Karpas-422 (cell line): ENCODE data around the gene SHISA5. TPM values are rescaled to one million over a fixed set of nuclear protein-coding genes. Genes with fewer than 3 reads are reported as not detected.

ENCODE experiments used
- DNase-seq: peaks from one replicate; pipeline ENCODE4 v3.0.0-alpha.2; 2015
- H2AFZ ChIP-seq: fragments of 200-600 bp; sonication (generic); 2 replicates; pipeline ENCODE4 v1.6.1; 2014; ENCODE audit warnings: antibody characterized with exemption, low read length, mixed read lengths
- H3K27ac ChIP-seq: fragments of 200-600 bp; sonication (generic); 2 replicates; pipeline ENCODE4 v1.5.1; 2014; ENCODE audit warnings: mild to moderate bottlenecking, low read length, moderate library complexity
- H3K27me3 ChIP-seq: fragments of 200-600 bp; sonication (generic); 2 replicates; pipeline ENCODE4 v1.6.1; 2014; ENCODE audit warnings: low read length, mixed read lengths
- H3K36me3 ChIP-seq: fragments of 200-600 bp; sonication (generic); 2 replicates; pipeline ENCODE4 v1.6.1; 2014; ENCODE audit warnings: low read length, mixed read lengths; ENCODE audit not compliant: insufficient read depth
- H3K4me1 ChIP-seq: fragments of 200-600 bp; sonication (generic); 2 replicates; pipeline ENCODE4 v1.6.1; 2014; ENCODE audit warnings: mild to moderate bottlenecking, low read length, mixed read lengths
- H3K4me2 ChIP-seq: fragments of 200-600 bp; sonication (generic); 2 replicates; pipeline ENCODE4 v1.6.1; 2014; ENCODE audit warnings: low read length, low read depth, mild to moderate bottlenecking; ENCODE audit not compliant: poor library complexity, severe bottlenecking
- H3K4me3 ChIP-seq: fragments of 200-600 bp; sonication (generic); 2 replicates; pipeline ENCODE4 v1.5.1; 2014; ENCODE audit warnings: mild to moderate bottlenecking, antibody characterized with exemption, low read length, mixed read lengths
- H3K79me2 ChIP-seq: fragments of 200-600 bp; sonication (generic); 2 replicates; pipeline ENCODE4 v1.6.1; 2014; ENCODE audit warnings: mild to moderate bottlenecking, low read length, mixed read lengths
- H3K9ac ChIP-seq: fragments of 200-600 bp; sonication (generic); 2 replicates; pipeline ENCODE4 v1.6.0; 2014; ENCODE audit warnings: low read length
- H3K9me2 ChIP-seq: fragments of 200-600 bp; sonication (generic), shearing (Covaris generic); replicated peaks from 2 replicates; pipeline ENCODE4 v1.6.0; 2014; ENCODE audit warnings: mild to moderate bottlenecking, low read length, moderate library complexity; ENCODE audit not compliant: insufficient read depth
- H3K9me3 ChIP-seq: fragments of 300-700, 200-600 bp; sonication (generic); 2 replicates; pipeline ENCODE4 v1.6.1; 2014; ENCODE audit warnings: low read length, mixed read lengths
- H4K20me1 ChIP-seq: fragments of 200-600 bp; sonication (generic); 2 replicates; pipeline ENCODE4 v1.6.1; 2014; ENCODE audit warnings: mild to moderate bottlenecking, antibody characterized with exemption, low read length, low read depth; ENCODE audit not compliant: insufficient read depth
- total RNA-seq: library from RNA; depleted of rRNA; stranded (reverse); fragments of >200 nt; shearing (Covaris generic); gene quantifications from 2 replicates; pipeline ENCODE4 v1.2.3, GENCODE V29; 2014; ENCODE audit warnings: low replicate concordance

Gene SHISA5
- total RNA-seq, 1 experiment from 2014 or later = 149 TPM

DNA sequence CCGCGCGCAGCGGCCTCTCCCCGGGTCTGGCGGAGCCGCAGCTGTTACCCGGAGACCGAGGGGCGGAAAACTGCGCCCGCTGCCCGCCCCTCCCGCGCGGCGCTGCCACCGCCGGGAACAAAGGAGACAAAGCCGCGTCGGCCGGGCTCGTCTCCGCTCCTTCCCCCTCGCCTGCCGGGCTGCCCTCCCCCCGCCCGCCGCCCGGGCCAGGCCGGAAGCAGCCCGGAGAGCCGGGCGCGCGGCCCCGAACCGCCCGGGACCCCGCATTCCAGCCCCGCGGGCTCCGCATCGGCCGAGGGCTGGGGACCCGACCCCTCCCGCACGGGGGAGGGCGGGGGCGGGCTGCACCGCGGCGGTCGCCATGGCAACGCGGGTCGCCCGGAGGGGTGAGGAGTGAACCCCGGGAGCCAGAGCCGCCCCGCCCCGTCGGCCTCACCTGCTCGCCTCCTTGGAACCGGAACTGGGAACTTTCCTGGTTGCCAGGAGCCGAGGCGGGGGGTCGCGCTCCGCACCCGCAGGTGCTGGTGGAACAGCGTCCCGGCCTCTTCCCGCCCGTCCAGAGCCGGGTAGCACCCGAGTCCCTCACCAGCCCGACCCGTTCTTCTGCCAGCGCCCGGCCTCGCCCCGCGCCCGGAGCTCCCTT lies 74.5 kb downstream of the SHISA5 start:
- Histone ChIP-seq H3K4me2 (peak overlapping the region; percentile 77), H3K9me3 (no peaks in the 10 kb centered on the region), H3K27ac (peak overlapping the region; percentile 54), H3K9me2 (no peaks in the 10 kb centered on the region), H4K20me1 (no peaks in the 10 kb centered on the region), H2AFZ (peak overlapping the region; percentile 1; the same call in 1 of the 2 replicates), H3K4me3 (peak overlapping the region; percentile 76), H3K4me1 (peaks cover 41% of the 10 kb centered on the region), H3K36me3 (peaks cover 6% of the 10 kb centered on the region; the same call in 1 of the 2 replicates), H3K9ac (peak overlapping the region; percentile 81), H3K27me3 (no peaks in the 10 kb centered on the region), H3K79me2 (peaks cover 48% of the 10 kb centered on the region)
- peak; percentile 81 for DNase-seq

DNA sequence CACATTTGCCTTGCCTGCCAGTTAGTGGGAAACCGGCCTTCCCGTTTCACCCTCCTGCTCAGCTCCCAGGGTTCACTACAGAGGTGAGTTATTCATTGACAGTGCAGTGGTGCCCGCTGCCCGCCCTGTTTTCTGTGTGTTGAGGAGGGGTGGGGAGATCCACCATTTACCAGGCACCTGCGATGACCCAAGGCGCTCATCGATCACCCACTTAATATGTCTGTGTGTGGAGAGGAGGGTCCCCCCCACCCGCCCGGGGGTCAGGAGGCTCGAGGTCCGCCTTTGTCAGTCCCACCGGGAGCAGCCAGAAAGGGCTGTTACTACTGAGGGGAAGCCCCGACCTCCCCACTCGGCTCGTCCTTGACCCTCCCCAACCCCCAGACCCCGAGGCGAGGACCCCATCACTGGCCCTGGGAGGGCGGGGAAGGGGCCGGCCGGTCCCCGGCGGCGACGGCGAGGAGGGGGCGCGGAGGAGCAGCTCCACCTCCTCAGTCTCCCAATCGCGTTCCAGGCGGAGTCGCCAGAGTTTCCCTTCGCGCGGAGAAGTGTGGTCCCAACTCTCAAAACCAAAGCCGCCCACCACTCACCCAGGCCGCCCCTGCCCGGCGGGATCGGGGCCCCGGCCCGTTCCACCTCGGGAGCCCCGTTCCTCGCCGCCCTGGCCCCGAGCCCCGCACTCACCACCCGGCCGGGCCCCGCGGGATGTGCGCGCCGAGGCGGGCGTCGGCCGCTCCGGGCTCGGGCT lies 75.2 kb downstream of the SHISA5 start:
- Histone ChIP-seq H3K27ac (peak overlapping the region; percentile 54), H3K36me3 (peaks cover 2% of the 10 kb centered on the region; the same call in 1 of the 2 replicates), H3K9me2 (no peaks in the 10 kb centered on the region), H3K9me3 (no peaks in the 10 kb centered on the region), H2AFZ (no peak overlapping the region), H3K79me2 (peaks cover 52% of the 10 kb centered on the region), H3K27me3 (no peaks in the 10 kb centered on the region), H4K20me1 (no peaks in the 10 kb centered on the region), H3K4me2 (peak overlapping the region; percentile 77), H3K9ac (peak overlapping the region; percentile 81), H3K4me1 (peaks cover 41% of the 10 kb centered on the region), H3K4me3 (peak overlapping the region; percentile 76)
- DNase-seq = no peak

DNA sequence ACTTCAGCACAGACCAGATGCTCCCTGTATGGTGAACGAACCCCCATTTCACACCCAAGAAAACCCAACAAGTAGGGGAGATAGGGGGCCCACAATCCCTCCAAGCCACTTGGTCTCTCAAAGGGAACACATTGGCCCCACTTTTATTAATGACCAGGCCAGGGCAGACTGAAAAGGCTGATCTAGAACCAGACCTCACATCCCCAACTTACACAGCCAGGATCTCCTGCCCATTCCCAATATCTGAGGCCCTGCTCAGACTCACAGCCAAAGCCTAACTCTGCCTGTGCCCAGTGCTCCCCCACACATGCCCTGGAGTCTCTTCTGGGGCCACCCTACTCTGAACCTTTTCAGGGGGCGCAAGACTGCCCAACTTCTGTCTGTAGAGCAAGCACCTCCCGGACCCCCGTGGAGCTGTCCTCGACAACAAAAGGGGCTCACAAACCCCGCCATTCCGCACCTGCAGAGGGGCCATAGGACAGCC lies 75.8 kb downstream of the SHISA5 start:
- H3K4me2 ChIP-seq = peak overlapping the region; percentile 77
- H3K9ac ChIP-seq = peak overlapping the region; percentile 81
- no peaks in the 10 kb centered on the region for H3K36me3 ChIP-seq
- H3K9me3 ChIP-seq = no peaks in the 10 kb centered on the region
- H3K9me2 ChIP-seq = no peaks in the 10 kb centered on the region
- peaks cover 58% of the 10 kb centered on the region for H3K79me2 ChIP-seq
- H2AFZ ChIP-seq = no peak overlapping the region
- H4K20me1 ChIP-seq = no peaks in the 10 kb centered on the region
- peak overlapping the region; percentile 76; the same call in 1 of the 2 replicates for H3K4me3 ChIP-seq
- H3K27me3 ChIP-seq = no peaks in the 10 kb centered on the region
- peaks cover 44% of the 10 kb centered on the region for H3K4me1 ChIP-seq
- no peak overlapping the region for H3K27ac ChIP-seq
- DNase-seq = no peak

DNA sequence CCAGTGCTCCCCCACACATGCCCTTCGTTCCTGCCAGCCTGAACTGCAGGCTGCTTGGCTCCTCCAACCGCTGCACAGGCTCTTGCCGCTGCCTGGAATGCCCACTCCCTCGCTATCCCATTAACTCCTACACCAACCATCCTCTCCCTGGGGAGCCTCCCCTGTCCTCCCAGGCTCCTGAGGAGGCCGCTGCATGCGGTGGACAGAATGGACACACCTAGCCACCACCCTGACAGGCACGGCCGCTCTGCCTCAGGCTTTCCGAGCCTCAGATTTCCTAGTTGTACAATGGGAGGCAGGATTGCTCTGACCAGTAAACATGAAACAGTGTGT lies 76.4 kb downstream of the SHISA5 start:
- peaks cover 58% of the 10 kb centered on the region for H3K79me2 ChIP-seq
- H3K36me3 ChIP-seq = no peaks in the 10 kb centered on the region
- H3K4me1 ChIP-seq = peaks cover 48% of the 10 kb centered on the region
- H3K27me3 ChIP-seq = no peaks in the 10 kb centered on the region
- H3K4me3 ChIP-seq = peak overlapping the region; percentile 9; the same call in 1 of the 2 replicates
- no peak overlapping the region for H2AFZ ChIP-seq
- no peak for DNase-seq
- H4K20me1 ChIP-seq = no peaks in the 10 kb centered on the region
- no peaks in the 10 kb centered on the region for H3K9me3 ChIP-seq
- peak overlapping the region; percentile 27 for H3K4me2 ChIP-seq
- H3K9me2 ChIP-seq = no peaks in the 10 kb centered on the region
- H3K27ac ChIP-seq = no peak overlapping the region
- no peak overlapping the region for H3K9ac ChIP-seq

DNA sequence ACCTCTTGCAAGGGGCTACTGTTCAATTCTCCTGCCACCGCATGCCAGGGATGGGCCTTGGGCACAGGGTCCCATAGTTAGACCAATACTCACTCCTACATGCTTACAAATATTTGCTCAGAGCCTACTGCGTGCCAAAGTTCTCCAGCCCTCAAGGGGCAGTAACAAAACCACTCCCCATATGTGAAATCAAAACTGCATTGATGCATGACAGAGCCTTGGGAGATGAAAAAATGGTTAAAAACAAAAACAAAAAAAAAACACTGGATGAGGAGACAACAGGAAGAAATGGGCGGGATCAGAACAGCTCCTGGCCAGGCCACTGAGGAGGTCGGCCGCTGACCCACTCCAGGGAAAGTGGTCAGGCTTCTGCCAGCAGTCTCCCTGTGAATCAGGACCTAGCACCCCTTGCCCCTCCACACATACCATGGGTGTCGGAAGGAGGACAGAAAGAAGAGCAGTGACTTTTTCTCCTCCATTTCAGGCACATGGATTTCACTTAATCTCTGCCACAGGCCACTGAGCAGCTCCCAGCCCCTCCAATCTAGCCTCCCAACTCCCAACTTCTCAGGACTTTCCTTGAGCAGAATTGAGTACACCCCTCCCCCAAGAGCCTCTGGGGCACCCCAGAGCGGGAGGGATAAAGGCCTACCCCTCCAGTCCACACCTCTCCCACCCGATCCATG lies 76.9 kb downstream of the SHISA5 start:
- Histone ChIP-seq H3K4me2 (peak overlapping the region; percentile 27), H3K9me3 (no peaks in the 10 kb centered on the region), H3K4me3 (peak overlapping the region; percentile 14; the same call in 1 of the 2 replicates), H3K36me3 (no peaks in the 10 kb centered on the region), H2AFZ (no peak overlapping the region), H3K27me3 (no peaks in the 10 kb centered on the region), H3K4me1 (peaks cover 48% of the 10 kb centered on the region), H4K20me1 (no peaks in the 10 kb centered on the region), H3K27ac (0 out of 2 replicates have a peak overlapping the region, but pooled peaks have one; percentile 36), H3K9ac (0 out of 2 replicates have a peak overlapping the region, but pooled peaks have one; percentile 37), H3K79me2 (peaks cover 58% of the 10 kb centered on the region), H3K9me2 (no peaks in the 10 kb centered on the region)
- DNase-seq = no peak

DNA sequence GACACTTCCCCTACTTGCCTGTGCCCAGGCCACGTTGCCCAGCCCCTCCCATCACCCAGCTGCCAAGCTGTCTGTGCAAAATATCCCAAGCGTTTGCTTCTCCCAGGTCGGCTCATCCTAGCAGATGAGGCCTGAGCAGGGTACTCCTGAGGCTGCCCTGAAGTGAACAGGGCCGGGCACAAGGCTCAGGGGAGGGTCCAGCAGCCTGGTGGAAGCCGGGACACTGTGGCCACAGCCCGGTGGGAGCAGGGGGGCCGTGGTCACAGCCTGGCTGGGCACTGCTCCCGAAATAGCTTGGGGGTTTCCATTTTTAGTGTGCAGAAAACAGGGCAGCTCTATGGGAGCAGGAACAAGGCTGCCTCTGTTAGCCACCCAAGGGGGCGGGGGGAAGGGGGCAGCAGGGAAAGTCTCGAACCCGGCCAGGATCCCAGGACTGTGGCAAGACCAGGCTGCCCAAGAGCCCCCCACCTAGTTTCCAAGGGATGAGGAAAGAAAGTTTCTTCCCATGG lies 77.5 kb downstream of the SHISA5 start:
- peaks cover 58% of the 10 kb centered on the region for H3K79me2 ChIP-seq
- no peaks in the 10 kb centered on the region for H3K9me2 ChIP-seq
- H4K20me1 ChIP-seq = no peaks in the 10 kb centered on the region
- no peaks in the 10 kb centered on the region for H3K36me3 ChIP-seq
- H3K4me1 ChIP-seq = peaks cover 48% of the 10 kb centered on the region
- H3K4me2 ChIP-seq = peak overlapping the region; percentile 20
- peak overlapping the region; percentile 14; the same call in 1 of the 2 replicates for H3K4me3 ChIP-seq
- H3K27me3 ChIP-seq = no peaks in the 10 kb centered on the region
- peak overlapping the region; percentile 36; the same call in 1 of the 2 replicates for H3K27ac ChIP-seq
- no peak overlapping the region for H2AFZ ChIP-seq
- peak overlapping the region; percentile 37 for H3K9ac ChIP-seq
- H3K9me3 ChIP-seq = no peaks in the 10 kb centered on the region
- no peak for DNase-seq

DNA sequence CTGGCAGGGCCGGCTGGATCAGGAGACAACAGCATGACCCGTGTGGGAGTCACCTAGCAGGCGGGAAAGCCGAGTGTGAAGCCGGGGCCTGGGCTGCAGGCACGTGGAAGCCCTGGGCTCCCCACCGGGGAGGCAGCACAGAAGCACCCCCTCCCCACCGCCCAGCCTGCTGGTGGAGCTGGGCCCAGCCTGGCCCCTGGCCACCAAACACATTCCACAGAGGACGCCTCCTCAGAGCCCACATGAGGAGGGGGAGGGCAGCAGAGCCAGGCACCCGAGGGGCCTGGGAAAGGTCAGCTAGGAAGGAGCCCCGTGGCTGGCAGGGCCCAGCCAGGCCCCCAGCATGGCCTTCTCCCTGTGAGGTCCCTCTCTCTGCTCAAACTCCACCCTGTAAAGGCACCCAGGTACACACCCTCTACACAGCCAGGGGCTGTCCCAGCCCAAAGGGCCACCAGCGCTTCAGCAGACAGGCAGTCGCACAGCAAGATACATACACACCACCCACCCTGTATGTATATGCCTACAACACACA lies 78.6 kb downstream of the SHISA5 start:
- DNase-seq = no peak
- Histone ChIP-seq H3K4me2 (no peak overlapping the region), H3K4me1 (peaks cover 40% of the 10 kb centered on the region), H3K27ac (no peak overlapping the region), H3K36me3 (no peaks in the 10 kb centered on the region), H3K9me3 (no peaks in the 10 kb centered on the region), H3K4me3 (no peak overlapping the region), H3K9ac (no peak overlapping the region), H3K27me3 (no peaks in the 10 kb centered on the region), H4K20me1 (no peaks in the 10 kb centered on the region), H2AFZ (no peak overlapping the region), H3K9me2 (no peaks in the 10 kb centered on the region), H3K79me2 (peaks cover 58% of the 10 kb centered on the region)
